NK-92 treated with Interleukin-12 subunit alpha and Interleukin-12 subunit beta, amount 100 ng/mL, for 24 hours (cell line): ENCODE data around the gene BUD13.
"Not testable (repeated sequence)": the region's sequence is repeated elsewhere in the genome, so short reads cannot be mapped to it uniquely, and the experiment has no call there.

Experiments
- DNase-seq: peaks from one replicate; lab custom pipeline; 2025; lab: John Stamatoyannopoulos, UW

BUD13 gene, protein sequence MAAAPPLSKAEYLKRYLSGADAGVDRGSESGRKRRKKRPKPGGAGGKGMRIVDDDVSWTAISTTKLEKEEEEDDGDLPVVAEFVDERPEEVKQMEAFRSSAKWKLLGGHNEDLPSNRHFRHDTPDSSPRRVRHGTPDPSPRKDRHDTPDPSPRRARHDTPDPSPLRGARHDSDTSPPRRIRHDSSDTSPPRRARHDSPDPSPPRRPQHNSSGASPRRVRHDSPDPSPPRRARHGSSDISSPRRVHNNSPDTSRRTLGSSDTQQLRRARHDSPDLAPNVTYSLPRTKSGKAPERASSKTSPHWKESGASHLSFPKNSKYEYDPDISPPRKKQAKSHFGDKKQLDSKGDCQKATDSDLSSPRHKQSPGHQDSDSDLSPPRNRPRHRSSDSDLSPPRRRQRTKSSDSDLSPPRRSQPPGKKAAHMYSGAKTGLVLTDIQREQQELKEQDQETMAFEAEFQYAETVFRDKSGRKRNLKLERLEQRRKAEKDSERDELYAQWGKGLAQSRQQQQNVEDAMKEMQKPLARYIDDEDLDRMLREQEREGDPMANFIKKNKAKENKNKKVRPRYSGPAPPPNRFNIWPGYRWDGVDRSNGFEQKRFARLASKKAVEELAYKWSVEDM

DNA sequence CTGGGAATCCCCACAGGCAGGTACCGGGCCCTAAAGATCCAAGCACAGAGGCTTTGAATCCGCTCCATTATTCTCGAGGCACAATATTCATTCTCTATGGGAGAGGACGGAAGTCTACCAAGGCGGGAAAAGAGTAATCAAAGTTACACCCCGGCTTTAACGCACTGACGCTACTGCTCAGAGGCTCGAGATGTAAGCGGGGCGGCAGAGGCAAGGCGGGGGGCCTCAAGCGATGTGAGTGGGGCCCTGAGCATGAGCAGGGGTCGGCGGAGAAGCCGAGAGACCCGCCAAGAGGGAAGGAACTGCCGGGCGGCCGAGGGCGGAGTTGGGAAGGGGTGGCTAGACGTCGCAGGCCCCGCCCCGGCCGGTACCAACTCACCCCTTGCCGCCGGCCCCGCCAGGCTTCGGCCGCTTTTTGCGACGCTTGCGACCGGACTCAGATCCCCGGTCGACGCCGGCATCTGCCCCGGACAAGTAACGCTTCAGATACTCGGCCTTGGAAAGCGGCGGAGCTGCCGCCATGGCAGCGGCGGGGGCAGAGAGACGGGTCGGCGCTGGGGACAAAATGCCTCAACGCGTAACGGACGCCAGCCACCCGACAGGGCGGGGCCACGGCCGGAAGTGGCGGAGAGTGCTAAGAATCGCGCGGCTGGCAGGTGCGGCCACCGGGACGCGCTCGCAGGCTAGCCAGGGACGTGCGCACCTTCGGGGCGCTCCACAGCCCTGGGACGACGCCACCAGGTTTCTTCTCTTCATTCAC is at the start of gene BUD13:
Gene BUD13 (minus strand): TSS at position 545 of the 760 bp plus-strand sequence. CDS start 23 bp downstream, at position 522.
- peak; percentile 85 for DNase-seq

DNA sequence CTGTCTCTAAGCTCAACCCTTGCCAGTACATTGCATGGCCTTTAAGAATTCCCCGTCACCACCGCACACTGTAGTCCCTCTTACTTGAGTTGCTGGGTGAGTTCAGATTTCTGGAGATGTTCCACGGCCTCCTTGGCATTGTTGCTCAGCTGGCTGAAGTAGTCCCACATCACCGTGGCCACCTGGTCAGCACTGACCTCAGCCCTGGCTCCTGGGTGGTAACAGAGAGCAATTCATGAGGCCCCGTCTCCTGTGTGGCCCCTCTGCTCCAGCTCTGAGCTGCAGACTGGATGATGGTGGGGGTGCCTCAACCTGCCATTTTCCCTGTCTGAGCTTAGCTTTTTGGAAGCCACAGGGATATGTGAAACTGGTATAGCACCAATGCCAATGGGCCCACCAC is 49.8 kb upstream of the BUD13 start:
- no peak for DNase-seq

DNA sequence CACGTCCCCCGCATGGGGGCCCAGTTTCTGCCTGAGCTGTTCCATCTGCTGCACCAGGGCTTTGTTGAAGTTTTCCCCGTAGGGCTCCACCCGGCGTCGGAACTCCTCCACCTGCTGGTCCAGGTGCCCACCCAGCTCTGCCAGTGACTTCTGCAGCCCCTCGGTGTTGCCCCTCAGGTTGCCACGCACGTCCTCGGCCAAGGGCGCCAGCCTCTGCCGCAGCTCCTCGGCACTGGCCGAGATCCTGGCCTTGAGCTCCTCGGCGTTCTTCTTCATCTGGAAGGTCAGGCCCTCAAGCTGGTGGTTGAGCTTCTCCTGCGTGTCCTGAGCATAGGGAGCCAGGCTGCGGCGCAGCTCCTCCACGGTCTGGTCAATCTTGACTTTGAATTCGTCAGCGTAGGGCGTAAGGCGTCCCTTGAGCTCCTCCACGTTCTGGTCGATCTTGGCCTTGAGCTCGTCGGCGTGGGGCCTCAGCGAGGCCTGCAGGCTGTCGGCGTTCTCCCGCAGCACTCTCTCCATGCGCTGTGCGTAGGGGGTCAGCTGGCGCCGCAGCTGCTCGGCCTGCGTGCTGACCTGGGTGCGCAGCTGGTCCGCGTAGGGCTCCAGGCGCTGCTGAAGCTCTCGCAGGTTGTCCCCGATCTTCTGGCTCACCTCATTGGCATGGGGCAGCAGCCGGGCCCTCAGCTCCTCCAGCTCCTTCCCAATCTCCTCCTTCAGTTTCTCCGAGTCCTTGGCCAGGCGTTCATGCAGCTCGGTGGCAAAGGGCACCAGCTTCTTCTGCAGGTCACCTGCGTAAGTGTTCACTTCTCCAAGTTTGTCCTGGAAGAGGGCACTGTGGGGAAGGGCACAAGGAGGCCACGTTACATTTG is 48.5 kb upstream of the BUD13 start:
- no peak for DNase-seq

DNA sequence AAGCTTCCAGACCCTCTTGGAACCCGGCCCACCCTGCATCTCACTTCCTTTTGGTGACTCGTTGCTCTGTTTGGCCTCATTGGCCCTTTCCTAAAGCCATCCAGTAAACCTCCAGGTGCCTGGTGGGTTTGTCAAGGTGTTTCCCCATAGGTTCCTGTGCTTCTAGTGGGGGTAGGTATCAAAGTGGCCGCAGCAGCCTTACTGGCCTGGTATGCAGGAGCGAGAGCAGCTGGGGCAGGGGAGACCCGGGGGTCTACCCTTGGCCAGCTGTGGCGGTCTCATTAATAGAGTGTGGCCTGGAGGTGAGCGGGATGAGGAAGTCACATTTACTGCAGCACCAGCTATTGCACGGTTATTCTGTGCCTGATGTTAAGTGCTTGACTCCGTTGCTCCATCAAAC is 46.3 kb upstream of the BUD13 start:
- no peak for DNase-seq

DNA sequence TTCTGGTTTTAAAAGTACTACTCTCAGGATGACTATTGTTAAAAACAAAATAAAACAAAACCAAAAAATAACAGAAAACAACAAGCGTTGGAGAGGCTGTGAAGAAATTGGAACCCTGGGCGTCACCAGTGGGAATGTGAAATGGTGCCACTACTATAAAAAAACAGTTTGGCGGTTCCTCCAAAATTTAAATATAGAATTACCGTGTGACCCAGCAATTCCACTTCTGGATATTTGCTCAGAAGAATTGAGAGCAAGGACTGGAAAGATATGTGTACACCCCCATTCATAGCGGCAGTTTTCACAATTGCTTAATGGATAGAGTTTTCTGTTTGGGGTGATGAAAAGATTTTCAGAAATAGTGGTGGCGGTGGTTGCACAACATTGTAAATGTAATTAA is 41.7 kb upstream of the BUD13 start:
- DNase-seq = no peak

DNA sequence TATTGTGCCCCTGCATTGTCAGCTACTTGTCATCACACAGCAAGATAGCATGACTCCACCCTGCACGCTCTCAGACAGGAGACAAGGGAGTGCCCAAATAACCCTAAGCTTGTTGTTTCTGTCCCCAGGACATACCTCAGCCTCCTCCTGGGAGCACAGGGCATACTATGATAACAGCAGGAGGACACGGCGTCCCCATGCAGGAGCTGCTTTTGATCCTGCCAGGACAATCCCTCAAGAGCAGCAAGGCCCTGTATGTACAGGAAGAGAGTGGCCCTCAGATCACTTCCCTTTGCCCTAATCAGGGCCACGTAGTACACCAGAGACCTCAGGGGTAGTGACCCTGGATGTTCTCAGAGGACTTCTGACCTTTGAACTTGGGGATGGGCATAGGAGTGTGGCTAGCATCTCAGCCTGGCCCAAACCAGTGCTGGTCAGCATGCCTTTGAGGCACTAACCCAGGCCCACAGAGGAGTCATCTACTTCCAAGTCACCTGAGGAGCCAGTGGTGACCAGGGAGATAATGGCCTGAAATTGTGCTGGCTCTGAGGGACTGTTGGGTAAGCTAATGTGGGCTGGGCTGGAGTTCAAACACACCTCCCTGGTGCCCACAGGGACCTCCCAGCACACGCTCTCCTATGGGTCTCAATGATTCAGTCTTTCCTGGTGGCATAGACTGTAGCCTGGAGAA is 41.1 kb upstream of the BUD13 start:
- DNase-seq = no peak

DNA sequence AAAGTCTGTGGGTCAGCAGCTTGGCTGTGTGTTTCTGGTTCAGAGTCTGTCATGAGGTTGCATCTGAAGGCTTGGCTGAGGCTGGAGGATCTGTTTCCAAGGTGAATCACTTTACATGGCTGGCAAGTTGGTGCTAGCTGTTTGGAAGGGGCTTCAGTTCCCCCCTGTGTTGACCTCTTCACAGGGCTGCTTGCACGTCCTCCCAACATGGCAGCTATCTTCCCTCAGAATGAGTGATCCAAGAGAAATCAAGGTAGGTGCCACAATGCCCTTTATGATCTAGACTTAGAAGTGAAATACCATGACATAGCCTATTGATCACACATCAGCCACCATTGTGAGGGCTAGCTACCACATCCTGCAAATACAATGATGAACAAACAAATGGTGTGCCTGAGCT is 40.4 kb upstream of the BUD13 start:
- DNase-seq = no peak

DNA sequence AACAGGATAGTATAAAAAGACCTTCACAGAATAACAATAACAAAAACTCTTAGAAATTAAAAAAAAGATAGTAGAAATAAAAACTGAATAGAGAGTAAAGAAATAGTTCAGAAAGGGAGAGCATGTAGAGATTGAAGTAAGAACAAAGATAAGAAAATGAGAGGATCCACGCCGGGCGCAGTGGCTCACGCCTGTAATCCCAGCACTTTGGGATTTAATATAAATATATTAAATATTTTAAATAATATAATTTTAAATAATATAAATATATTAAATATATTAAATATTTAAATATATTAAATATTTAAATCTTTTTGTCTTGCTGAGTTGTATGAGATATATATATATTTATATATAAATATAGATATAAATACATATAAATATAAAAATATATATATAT is 39.3 kb upstream of the BUD13 start:
- no peak for DNase-seq

DNA sequence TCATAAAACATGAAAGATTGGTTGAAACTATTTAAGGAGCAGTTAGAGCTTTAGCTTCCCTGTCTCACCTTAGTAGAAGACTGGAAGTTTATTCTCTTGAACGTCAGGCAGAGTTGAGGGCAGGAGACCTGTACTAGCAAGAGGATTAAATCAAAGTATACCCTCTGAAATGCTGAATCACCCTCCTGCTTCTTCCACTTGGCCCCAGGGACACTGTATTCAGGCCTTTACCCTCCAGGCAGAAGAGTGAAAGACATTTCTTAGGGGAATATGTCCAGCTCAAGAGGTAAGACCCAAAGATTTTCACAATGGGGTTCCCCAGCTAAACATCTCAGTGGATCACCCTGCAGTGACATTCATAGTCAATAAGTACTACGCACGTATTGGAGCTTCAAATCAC is 38.4 kb upstream of the BUD13 start:
- no peak for DNase-seq

DNA sequence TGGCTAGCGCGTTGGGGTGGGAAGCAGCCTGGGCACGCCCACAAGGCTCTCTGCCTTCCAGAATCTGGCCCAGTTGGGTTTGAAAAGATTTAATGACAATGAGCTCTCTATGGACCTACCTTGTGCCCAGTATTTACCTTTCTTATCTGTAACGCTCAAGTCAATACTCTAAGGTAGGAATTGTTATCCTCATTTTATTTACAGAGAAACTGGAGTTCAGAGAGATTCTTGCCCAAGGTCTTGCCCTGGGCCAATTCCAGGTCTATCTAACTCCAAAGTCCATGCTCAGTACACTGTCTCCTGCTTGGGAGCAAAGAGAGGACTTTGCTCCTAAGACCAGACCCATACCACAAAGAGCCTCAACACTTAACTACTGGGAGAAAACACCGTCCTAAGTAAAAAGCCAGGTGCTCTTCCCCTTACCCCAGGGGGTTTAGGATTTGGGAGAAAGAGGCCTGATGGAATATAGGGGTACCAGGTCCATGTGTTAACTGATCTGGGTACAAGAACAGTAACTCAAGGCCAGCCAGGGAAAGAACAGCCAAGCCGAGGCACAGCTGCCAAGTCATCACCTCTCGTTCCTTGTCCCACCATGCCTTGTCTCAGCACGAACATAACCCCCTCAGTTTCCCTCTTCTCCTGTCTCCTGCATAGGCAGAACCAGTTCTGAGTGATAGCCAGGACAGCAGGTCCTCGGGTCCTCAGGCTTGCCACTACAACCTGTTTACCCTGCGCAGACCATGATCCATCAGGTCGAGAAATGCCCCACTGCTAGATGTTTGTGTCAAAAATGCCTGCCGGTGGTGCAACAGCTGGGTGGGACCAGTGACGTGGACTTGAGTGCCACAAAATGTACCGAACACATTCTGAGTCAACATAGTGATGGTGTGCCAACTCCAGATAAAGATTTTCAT is 35.7 kb upstream of the BUD13 start:
- no peak for DNase-seq

DNA sequence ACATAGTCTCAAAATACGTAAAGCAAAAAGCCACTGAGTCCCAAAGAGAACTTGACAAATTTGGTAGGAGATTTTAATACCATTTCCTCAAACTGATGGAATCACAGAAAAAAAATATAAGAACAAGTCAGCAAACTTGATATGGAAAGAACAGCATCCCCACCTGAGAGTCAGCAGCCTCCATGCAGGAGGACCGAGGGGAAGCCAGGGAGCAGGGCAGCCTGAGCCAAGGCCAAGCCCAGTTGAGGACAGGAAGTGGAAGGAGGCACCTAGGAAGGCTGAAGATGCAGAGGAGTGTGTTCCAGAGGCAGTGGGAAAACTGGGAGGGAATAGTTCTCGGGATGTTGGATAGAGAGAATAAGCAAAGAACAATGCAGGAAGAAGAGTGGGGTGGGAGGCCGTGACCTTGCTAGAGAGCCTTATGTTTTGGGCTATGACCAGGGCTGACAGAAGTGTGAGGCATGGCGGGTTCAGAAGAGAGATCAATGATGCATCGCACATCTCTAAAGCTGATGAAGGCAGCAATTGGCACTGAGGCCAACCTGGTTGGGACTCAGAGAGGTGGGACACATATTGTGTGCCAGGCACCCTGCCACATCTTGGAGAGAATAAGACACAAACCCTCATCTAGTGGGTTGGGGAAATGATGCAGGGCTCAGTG is 34.9 kb upstream of the BUD13 start:
- DNase-seq = no peak

DNA sequence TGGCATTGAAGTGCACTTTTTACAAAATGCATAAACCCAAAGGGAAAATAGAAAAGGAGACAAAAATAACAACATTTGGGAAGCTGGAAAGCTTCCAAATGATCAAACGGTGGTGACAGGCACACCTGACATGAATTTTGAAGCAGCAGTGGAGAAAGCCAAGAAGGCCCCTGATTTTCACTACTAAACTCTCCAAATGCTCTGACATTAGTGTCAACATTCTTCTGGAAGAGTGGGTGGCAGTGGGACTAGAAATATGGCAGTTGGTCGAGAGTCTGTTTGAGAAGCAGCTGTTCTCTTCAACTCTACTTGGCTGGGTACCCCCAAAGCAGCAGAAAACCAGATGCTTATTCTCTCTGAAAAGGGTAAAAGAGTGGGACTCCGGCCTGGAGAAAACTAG is 31.2 kb upstream of the BUD13 start:
- DNase-seq = no peak

DNA sequence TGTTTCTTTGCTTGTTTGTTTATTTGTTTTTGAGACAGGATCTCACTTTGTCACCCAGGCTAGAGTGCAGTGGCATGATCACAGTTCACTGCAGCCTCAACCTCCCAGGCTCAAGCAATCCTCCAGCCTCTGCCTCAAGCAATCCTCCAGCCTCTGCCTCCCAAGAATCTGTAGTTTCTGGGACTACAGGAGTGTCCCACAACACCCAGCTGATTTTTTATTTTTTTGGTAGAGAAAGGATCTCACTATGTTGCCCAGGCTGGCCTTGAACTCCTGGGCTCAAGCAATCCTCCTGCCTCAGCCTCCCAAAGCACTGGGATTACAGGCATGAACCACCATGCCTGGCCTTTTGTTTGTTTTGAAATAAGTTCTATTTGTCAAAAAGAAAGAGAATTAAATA is 28.9 kb upstream of the BUD13 start:
- not testable (repeated sequence) for DNase-seq

DNA sequence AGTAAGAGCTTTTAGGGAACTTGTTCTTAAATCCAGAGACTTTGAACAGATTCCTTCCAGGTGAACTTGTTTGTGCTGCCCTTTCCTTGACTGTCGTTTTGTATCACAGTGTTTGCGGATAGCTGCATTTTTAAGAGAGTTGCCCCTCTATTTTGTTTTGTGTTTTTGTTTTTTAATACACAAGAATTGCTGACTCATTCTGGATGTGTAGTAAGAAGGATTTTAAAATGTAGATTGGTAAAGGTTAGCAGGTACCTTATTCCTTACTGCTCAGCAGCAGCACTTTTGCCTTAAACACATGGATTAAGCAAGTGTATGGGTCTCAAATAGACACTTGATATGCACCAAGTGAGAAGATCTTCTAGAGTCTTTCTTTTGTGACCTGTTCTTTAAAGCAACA is 27.8 kb upstream of the BUD13 start:
- no peak for DNase-seq

DNA sequence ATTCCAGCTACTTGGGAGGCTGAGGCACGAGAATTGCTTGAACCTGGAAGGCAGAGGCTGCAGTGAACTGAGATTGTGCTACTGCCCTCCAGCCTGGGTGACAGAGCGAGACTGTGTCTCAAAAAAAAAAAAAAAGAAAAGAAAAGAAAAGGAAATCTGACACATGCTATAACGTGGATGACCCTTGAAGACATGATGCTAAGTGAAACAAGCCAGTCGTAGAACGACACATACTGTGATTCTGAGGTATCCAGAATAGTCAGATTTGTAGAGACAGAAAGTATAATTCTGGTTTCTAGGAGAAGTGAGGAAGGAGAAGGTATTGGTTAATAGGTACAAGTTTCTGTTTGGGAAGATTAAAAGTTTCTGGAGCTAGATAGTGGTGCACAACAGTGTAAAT is 25.6 kb upstream of the BUD13 start:
- DNase-seq = no peak

DNA sequence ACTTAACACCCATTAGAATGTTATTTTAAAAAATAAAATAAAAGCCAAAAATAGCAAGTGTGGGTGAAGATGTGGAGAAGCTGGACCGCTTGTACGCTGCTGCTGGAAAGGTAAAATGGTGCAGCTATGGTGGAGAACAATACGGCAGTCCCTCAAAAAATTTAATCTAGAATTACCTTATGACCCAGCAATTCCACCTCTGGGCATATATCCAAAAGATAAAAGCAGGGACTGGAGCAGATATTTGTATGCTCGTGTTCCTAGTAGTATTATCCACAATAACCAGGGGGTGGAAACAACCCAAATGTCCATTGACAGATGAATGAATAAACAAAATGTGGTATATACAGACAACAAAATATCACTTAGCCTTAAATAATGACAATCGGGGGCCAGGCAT is 25.0 kb upstream of the BUD13 start:
- DNase-seq = no peak

DNA sequence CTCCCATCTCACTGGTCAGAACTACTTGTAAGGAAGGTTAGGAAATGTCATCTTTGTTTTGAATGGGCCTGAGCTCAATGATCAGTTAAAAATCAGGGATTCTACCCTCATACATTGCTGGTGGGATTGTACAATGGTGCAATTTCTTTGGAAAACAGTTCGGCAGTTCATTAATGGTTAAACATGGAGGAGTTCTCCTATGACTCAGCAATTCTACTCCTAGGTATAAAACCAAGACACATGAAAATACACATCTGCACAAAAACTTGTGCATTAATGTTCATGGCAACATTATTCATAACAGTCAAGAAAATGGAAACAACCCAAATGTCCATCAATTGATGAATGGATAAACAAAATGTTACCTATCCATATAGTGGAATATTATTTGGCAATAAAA is 23.8 kb upstream of the BUD13 start:
- no peak for DNase-seq

DNA sequence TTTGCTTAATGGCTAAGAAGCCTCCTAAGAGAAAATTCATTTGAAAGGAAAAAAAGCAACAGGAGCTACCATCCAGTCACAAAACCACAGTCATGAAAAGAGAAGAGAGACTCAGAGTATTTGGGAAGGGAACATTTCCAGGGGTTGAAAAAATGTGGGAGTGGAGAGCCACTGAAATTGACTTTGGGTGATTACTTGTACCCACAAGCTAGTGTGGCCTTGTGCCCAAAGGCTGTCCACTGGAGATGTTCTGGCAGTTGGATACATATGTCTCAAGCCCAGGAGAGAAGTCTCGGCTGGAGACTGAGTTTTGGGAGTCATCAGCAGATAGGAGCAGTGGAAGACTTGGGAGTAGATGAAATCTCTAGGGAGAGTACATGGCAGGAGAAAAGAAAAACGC is 22.1 kb upstream of the BUD13 start:
- DNase-seq = no peak

DNA sequence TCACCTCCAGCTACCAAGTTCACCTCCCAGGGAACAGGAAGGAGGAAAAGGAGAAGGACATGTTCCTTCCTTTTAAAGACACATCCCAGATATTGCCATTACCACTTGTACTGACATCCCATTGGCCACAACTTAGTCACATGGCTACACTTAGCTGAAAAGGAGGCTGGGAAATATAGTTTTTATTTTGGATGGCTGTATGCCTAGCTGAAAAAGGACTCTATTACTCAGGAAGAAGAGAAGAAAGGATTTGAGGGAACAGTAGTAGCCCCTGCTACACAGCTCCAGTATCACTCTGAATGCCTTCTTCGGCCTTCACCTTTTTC is 20.9 kb upstream of the BUD13 start:
- no peak for DNase-seq
